ENCODE data around the gene UBE2G1.

GRCh38 chr17:4365103-4365627 is 1.3 kb downstream of the UBE2G1 start:
- no peak for TF ChIP-seq CBX3 (IDR thresholded peaks at IDR 0.05; ENCODE audit: low read depth)
- TF ChIP-seq RAD21 (IDR thresholded peaks at IDR 0.05; ENCODE audit: low read depth): no peak
- peak; percentile 73 for TF ChIP-seq POLR2AphosphoS5 (IDR thresholded peaks at IDR 0.05; ENCODE audit: low read depth, low read length)
- peak; percentile 14 for TF ChIP-seq TCF7L2 (IDR thresholded peaks at IDR 0.05; ENCODE audit: borderline replicate concordance, extremely low read depth, insufficient read depth, insufficient read length)
- TF ChIP-seq SP1 (IDR thresholded peaks at IDR 0.05; ENCODE audit: low read depth): no peak; the same call in 1 of the 2 replicates
- no peak for TF ChIP-seq CTCF (IDR thresholded peaks at IDR 0.05 in 2 of 3, conservative IDR thresholded peaks at IDR 0.05 in 1 of 3; ENCODE audit: borderline replicate concordance in 1 of 3, insufficient read depth in 1 of 3, low read depth in 2 of 3, low read length in 2 of 3)

Data from HCT116 (cell line).